T-helper 22 cell (primary cell): Measurements from ENCODE around the gene LDHAL6B.
"Not testable (repeated sequence)": the region's sequence is repeated elsewhere in the genome, so short reads cannot be mapped to it uniquely, and the experiment has no call there.

ENCODE experiments used
- DNase-seq: peaks from one replicate; pipeline ENCODE4 v3.0.0-alpha.2; 2020; ENCODE audit warnings: low read depth

LDHAL6B gene

DNA sequence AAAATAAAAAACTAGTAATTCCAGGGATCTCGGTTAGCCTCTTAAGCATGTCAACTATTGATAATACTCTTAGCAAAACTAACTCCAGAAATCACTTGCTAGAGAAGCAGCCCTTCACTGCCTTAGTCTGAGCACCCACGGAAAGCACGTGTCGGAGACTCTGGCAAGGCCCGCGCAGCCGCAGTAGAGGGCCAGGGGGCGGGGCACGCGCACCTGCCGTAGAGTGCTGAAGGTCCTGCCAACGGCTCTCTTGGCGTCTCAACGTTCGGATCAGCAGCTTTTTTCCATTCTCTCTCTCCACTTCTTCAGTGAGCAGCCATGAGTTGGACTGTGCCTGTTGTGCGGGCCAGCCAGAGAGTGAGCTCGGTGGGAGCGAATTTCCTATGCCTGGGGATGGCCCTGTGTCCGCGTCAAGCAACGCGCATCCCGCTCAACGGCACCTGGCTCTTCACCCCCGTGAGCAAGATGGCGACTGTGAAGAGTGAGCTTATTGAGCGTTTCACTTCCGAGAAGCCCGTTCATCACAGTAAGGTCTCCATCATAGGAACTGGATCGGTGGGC lies at the start of gene LDHAL6B:
Gene LDHAL6B (plus strand): TSS at position 221 of the 561 bp plus-strand sequence. CDS start 98 bp downstream, at position 319.
- no peak for DNase-seq

DNA sequence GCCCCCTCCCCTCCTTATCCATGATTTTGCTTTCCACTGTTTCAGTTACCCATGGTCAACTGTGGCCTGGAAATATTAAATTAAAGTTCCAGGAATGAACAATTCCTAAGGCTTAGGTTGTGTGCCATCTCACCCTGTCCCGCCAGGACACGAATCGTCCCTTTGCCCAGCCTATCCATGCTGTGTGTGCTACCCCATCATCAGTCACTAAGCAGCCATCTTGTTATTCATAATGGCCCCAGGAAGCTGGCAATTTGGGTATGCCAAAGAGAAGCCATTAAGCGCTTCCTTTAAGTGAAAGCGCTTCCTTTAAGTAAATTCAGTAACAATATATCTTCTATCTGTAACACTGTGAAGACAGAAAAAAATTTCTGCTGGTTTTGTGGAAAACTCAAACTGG lies 49.2 kb upstream of the LDHAL6B start:
- no peak for DNase-seq

DNA sequence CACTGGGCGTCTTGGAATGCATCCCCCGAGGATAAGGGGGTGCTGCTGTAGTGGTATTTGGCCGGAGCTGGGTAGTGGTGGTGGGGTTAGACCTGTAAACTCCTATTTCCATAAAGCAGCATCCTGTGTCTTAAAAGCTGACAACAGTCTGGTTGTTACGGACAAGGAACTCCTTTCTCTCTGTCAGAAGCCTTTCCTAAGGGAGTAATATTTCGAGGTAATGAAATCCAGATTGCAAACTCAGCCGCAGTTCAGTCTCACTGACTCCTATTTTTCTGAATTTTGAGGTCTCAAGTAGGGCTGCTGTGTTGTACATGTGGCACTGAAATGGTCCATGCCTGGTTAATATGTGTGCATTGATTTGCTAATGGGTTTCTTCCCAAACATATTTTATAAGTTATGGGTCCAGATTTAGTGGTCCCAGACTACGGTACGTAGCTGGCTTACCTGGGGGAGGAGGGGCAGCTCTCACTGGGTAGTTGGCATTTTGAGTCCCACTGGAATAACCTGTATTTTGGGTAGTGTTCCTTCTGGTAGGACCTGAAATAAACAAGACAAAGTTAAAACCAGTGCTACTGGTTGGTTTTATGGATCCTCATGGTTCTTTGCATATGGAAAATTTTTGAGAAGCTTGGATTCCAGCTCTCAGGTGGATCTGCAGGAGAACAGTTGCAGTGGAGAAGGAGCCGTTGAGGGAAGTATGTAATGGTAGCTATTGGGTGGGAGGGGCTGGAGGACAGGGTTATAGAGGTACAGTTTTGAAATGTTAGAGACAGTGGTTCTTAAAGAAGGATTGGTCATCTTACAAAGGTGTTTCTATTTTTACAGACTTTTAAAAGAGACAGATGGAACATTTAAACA lies 48.6 kb upstream of the LDHAL6B start:
- no peak for DNase-seq

DNA sequence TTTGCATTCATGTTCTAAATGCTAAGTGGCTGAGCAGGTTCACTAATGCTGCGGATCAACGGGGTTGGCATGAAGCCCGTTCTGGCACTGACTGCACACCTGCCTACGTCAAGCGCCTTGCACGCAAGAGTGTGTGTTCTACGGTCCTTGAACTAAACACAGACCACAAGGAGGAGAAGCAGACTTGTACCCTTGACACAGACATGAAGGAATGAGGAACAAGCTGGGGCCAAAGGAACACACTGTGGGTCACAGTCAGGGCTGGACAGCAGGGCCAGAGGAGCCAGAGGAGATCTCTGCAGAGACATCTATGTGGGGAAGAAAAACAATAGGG lies 48.0 kb upstream of the LDHAL6B start:
- DNase-seq: no peak

DNA sequence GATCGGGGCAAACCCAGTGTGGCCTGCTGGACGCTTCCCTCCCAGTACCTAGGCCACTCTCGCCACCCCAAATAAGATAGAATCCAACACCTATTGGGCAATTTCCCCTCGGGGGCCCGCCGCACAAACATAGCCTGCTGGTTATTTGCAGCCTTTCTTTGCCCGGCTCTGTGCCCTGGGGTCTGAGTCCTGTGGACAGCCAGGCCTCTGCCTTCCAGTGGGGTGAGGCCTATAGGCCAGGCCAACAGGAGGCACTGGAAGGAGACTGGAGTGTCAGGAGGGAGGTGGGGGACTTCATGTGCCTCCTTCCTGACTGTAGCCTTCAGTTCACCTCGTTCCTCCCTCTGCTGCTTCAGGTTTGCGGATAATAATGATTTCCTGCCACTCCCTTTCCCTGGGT lies 47.4 kb upstream of the LDHAL6B start:
- DNase-seq: no peak

DNA sequence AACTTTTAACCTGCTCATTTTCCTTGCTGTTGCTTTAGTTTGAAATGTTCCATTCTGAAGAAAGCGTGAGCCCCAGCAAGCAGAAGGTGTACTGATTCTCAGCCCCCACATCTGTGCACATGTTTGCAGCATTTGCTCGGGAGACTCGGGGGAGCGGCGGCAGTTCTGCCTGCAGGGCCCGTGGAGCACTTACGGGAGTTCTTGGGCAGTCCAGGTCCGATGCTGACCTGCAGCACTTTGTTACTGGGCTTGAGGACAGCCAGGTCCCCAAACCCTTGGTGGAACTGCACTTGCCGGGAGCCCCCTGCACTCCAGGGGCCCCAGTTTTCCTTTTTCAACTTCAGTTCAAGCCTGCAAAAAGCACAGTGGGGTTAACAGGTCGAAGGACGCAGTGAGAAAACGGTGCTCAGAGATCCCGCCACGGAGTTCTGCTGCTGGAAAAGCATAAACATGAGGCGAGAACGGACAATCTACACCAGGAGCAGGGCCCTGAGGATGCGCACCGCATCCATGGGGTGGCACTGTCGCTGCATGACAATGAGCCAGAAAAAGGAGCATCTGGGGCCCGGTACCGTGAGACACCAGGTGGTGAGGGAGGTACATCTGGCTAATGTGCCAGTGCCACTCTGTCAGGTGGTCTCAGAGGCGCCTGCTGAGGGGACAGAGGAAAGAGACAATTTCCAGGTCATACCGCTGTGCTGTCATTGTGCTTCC lies 45.6 kb upstream of the LDHAL6B start:
- no peak for DNase-seq

DNA sequence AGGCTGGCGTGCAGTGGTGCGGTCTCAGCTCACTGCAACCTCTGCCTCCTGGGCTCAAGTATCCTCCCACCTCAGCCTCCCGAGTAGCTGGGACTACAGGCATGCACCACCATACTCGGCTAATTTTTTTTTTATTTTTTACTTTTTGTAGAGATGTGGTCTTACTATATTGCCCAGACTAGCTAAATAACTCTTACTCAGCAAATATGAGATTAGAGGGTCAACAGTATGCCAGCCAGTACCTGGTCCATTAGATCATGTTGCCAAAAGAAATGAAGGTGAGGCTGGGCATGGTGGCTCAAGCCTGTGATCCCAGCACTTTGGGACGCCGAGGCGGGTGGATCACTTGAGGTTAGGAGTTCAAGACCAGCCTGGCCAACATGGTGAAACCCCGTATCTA lies 44.6 kb upstream of the LDHAL6B start:
- not testable (repeated sequence) for DNase-seq

DNA sequence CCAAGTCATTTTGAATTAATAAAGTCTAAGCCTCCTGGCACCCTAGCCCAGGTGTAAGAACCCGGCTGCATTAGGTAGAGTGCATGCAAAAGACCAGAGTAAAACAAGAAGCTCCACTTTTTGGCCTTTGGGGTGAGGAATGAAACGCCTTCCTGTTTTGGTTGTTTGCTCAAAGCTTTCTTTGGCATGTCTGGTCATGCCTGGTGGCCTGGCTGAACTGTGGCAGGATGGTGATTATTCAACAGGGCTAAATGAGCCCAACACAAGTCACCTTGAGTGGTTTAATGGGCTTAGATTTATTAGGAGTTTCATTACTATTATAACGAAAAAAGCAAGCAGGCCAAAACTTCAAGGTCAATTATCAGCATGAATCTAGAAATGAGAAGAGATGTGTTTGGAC lies 40.9 kb upstream of the LDHAL6B start:
- DNase-seq: no peak

DNA sequence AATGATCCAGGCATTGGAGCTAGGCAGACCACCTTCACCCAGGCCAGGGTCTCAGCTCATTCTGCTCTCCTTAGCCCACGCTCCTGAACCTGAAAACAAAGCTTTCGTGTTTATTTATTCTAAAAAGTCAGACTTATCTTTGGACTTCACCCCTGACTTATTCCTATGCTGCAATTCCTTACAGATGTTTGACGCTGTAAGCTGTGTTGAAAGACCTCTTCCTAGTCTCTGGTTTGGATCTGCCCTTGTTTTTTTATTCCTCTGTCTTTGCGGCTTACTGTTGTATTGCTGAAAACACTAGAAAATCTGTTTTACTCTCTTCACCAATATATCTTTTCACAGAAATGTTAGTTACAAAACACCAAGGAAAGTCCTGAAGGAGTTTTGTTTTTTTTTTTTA lies 40.5 kb upstream of the LDHAL6B start:
- no peak for DNase-seq

DNA sequence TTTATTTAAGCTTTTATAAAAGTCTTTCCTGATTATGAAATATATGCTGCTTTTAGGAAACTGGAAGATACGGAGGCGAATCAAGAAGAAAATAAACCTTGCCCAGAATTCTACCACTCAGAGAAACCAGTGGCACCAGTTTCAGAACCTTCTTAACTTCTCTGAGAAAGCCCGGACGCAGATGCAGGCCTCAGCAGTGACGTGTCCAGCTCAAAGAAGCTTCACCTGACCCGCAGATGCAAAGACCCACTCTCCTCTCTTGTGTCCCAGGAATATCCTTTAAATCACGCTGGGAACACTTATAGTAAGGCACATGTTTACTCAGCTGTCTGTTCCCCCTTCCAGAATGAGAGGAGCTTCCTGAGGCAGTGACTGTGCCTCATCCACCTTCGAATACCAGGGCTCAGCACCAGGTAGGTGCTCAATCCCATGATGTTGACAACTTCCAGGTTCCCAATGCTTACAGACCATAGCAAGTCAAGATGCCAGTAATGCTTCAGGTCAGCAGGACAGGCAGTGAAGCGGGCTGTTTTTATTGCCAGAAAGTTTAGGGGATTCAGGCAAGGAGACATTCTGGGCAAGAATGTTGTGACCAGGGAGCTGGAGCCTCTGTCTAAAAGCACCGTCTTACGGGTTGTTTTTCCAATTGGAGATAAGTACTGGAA lies 39.9 kb upstream of the LDHAL6B start:
- no peak for DNase-seq

DNA sequence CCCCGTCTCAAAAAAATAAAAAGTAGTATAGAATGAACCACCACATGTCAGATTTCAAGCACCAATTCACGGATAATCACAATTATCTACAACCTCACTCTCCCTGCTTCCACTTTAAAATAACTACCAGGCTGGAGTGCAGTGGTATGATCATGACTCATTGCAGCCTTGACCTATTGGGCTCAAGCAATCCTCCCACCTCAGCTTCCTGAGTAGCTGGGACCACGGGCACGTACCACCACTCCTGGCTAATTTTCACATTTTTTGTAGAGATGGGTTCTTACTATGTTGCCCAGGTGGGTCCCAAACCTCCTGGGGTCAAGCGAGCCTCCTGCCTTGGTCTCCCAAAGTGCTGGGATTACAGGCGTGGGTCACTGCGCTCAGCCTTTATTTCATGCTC lies 38.1 kb upstream of the LDHAL6B start:
- DNase-seq: no peak

DNA sequence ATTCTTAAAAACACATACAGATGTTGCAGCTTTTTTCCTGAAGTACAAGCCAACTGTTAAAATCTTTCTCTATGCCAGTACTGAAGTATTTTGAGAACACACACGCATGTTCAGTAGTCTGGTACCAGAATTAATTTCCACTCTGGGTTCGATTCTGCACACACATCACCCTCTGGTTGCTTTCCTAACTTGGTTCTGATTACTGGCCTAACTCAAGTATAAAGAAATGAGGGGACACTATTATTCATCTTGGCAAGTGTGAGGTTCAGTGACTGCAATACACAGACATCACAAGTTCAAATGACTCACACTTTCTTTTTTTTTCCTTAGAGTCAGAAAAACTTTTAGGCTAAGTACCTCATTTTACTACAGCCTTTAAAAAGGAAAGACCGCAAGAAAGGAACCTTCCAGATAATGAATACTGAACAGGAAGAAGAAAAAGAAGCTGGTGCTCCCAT lies 37.4 kb upstream of the LDHAL6B start:
- no peak for DNase-seq

DNA sequence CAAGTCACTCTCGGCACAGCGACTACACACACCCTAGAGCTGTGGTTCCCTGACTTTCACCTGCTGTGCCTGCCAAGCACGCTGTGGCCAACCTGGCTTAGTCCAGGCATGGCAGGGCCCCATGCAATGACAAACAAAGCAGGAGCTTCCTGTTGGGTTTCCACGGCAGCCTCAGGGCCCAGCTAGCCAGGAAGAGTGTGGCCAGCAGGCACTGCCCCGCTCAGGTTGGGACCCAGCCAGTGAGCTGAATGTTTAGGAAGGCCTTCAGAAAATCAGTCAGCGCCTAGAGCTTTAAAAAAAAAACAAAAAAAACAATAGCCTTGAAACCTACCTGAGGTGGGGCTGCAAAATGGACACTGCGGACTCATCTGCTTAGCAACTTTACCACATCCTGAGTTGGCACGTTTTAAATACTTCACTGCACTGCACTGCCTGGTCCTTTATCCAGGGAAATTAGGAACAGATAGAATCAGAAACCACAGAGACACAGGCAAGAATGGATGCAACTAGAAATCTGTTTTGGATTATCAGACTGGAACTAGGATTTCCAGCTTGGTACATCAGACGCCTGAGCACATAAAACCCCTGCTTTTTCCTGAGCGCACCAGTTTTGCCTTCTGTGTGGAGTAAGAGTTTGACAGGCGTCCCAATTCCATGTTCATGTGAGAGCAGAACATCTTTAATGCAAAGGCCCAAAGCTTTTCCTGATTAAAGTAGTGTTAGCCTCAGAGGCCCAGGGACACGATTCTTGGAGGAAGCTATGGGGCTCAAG lies 36.2 kb upstream of the LDHAL6B start:
- no peak for DNase-seq

DNA sequence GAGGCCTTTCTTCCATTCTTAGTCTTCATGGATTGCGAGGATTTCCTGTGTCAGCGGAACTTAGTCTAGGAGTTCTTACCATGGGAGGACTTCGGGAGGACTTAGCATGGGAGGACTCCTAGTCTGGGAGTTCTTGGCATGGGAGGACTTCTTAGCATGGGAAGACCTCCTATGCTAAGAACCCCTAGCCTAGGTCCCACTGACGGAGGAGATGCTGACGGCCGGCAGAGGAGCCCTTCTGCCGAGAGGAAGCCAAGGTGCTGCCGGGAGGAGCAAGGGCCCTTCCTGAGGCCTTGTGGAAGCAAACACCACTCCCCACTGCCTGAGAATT lies 35.6 kb upstream of the LDHAL6B start:
- no peak for DNase-seq

DNA sequence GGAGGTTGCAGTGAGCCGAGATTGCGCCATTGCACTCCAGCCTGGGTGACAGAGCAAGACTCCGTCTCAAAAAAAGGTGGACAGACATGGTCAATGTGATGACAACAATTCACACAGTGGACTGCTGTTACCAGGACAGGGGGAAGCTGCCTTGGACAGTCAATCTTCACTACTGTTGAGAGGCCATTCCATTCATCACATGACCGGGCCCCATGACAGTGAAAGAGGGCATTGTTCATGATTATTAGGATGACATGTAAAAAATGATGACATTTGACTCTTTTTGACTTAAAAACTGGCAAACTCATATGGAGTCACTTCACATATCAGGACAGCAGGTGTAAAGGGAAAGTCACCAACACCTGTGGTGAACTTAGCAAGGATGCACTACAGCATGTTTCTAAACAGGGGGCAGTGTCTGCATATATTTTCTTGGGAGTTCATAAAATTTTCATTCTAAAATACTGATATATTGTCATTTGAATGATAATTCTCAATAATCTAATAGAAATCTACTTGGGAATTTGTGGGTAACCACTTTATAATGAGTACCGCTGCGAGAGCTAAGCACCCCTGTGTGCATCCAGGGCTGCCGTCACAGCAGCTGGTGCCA lies 34.2 kb upstream of the LDHAL6B start:
- no peak for DNase-seq

DNA sequence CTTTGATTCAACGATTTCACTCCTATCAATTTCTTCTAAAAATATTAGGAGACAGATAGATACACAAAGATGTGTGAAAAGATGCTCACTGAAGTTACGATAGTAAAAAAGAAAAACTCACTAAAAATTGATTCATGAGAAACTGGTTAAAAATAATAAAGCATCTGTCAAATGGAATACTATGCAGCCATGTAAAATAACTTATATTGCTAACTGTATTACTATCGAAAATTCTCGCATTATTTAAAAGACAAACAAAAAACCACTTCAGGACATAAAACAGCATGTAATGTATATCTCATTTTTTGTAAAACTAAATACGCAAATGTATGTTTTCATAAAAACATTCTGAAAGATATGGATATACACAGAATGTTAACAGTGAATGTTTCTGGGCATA lies 33.4 kb upstream of the LDHAL6B start:
- no peak for DNase-seq

DNA sequence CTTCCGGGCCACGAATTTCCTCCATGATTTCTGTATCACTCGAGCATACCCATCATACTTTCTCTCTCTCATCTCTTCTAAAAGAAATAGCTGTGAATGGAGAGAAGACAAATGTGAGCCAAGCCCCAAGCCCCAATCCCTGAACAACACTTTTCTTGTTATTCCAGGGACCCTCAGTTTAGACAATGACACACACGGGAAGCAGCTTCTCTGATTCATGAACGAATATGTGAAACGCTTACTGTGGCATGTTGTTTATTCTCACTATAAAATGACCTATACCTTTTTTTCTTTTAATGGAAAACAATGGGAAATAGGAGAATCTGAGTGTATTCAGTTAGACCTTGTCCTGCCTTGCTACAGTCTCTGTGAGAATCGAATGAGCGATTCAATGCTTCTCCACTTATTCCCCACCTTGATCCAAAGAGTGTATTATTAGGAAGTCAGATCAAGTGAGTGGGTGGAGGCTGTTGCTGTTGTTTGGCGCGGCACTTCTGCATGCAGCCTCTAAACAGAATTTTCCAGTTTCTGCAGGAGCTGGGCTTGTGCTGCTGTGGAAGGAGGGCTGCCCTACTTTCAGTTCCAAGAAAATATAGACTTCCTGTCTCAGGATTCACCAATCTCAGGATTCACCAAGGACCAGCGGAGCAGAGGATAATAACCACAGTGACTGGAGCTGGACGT lies 32.4 kb upstream of the LDHAL6B start:
- DNase-seq: no peak

DNA sequence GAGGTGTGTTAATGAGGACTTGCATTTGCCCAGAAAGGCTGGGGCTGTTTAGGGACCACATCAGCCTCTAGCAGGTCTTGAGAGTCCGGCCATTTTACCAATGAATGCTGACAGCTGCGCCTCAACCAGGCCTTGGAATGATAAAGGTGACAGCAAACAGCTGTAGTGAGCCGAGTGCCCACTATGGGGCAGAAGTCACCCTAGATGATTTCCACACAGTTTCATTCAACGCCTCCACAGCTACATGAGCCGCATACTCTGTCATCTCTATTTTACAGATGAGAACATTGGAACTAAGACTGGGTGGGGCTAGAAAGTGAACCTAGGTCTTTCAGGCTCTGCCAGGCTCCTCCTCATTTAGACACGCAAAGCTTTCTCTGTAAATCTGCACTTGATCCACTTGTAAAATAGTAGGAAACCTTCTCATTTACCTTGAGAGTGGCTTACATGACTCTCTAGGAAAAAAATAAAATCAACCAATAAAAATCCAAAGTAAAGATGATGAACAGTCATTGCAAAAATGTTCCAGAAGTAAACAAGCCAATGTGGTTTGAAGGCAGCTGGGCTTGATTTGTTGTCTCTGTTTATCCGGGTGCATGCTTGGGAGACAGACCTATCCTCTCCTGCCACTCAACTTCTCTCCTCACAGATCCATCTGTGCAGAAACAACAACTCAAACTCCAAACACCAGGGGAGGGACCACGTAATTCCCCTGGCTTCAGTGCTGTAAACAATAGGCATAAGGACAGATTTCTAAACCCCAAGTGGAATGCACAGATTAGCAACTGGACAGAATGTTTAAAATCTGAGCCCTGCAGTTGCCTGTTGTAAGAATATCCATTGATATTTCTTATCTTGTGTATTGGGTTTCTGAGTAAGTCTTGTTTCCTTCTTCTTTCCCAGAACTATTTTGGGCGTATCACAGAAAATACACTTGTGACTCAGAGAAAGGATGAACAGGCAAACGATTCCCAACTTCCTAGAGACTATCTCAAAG lies 31.5 kb upstream of the LDHAL6B start:
- no peak for DNase-seq

DNA sequence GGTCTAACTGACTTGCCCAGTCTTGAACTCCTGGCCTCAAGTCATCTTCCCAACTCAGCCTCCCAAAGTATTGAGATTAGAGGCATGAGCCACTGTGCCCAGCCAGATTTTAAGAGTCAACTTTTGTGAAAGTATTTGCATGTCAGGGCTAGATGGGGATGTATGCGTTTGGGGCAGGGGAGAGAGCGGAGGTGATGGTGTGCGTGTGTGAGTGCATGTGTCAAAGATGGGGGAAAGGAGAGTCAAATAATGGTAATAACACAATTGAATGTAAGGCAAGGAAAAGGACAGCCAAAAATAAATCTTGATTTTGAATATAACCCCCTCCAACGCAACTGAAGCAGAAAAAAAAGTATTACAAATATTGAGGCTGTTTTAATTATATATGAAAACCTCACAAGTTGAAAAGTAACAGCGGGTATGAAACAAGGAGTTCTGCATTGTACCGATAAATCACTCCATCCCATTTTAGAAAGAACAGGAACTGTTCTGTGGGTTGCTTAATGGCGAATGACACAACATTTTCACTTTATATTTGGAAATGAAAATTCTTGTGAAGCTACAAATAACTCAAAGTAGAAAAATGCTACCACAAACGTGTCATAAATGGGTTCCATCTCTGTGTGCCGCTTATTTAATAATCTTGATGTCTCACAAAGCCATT lies 29.9 kb upstream of the LDHAL6B start:
- no peak for DNase-seq
